ENCODE measurements around the gene RAB29.
"Not testable (repeated sequence)": the region's sequence is repeated elsewhere in the genome, so short reads cannot be mapped to it uniquely, and the experiment has no call there.

Gene RAB29

DNA sequence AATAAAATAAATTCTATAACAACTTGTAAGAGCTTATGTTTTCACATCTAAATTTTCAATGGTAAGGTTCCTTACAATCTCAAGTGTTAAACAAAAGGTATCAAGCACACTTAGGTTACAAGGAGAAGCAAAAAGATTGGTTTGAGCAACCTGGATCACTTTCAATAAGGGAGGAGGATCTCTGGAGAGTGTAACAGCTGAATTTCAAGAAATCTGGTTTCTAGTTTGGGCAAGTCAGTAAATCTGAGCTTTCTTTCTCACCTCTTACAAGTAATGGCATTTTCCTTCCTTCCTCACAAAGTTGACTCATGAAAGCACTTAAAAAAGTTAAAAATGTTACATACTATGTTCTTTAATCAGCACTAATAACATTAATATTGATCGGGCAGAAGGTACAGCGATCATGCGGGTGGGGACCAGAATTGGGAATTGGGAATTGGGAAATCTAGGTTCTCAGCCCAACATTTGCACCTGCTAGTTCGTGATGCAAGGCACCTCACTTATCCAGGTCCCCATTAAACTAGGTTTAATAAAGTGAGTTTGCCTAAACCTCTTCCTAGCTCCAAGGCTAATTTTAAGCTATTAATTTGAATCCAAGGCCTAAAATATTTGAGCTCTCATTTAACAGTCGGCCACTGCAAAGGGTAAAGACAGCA lies 28.4 kb downstream of the RAB29 start:
- intact Hi-C loops (cut with DNase I), result no loop called here
- no peak for DNase-seq

- intact Hi-C loops (cut with DNase I), result no loop called here
- no peak for DNase-seq
Measured at GRCh38 chr1:205744403-205744802, 30.9 kb downstream of the RAB29 start.

DNA sequence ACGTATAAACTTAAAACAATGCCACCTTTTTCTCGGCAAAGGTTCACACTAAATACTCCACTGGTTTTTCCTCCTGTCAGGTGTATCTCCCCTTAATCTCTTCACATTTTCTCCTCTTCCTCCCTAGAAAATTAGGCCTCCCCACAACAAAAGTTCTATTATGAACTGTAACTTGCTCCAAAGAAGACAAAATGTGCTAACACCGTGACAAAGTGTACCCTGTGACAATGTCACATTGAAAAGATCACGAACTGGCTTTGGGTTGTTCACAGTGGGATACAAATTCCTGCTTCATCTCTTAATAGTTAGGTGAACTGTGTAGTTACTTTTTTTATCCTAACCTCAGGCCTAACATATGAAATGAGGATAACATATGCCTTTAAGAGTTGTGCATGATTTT lies 31.3 kb downstream of the RAB29 start:
- no peak for DNase-seq

DNA sequence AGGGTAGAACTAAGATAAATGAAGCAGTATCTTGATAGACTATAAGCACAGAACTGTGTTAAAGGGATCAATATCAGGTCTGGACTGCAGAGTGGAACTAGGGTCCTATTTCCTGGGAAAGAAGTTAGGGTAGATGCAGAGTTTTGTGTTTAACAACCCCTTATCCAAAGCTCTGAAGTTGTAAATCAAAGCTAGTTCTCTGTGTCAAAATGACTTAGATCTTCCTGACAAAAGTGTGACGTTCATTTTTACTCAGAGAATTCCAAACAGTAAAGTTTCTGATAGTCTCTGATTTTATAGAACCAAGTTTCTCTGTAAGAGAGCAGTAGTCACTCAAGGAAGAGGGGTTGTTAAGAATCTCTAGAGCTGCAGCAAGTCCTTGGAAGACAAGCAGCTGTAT lies 33.6 kb downstream of the RAB29 start:
- no peak for DNase-seq
- intact Hi-C loops (cut with DNase I), result no loop called here

More for the DNA sequence above, 31.3 kb downstream of the RAB29 start:
- intact Hi-C loops (cut with DNase I), result no loop called here

DNA sequence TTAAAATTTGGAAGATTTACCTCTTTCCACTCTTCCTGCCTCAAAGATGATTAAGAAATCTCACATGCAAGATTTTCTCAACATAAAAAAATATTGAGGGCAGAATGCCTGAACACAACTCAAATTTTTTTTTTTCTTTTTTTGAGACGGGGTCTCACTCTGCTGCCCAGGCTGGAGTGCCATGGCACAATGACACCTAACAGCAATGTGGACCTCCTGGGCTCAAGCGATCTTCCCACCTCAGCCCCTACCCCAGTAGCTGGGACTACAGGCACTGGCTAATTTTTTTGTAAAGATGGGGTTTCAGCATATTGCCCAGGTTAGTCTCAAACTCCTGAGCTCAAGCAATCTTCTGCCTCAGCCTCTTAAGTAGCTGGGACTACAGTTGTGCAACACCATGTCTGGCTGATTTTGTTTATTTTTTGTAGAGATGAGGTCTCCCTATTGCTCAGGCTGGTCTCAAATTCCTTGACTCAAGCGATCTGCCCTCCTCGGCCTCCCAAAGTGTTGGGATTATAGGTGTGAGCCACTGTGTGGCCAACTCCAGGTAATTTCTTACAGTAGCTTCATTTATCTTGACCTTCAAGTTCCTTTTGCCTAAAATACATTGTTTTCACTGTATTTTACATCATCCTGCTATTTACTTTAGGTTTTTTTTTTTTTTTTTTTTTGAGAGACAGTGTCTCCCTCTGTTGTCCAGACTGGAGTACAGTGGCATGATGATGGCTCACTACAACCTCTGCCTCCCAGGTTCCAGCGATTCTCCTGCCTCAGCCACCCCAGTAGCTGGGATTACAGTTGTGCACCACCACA lies 35.7 kb downstream of the RAB29 start:
- intact Hi-C loops (cut with DNase I), result no loop called here

DNA sequence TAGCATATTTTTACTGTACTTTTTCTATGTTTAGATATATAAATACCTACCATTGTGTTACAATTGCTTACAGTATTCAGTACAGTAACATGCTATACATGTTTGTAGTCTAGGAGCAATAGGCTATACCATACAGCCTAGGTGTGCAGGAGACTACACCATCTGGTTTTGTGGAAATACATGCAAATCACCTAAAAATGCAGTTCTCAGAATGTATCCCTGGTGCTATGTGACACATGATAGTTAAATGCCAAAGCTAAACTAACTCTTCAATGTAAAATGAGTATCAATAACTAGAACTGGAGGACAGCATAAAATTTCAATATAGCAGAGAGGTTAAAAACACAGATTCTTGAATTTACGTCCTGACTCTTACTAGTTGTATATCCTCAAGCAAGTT lies 40.1 kb downstream of the RAB29 start:
- no peak for DNase-seq
- intact Hi-C loops (cut with DNase I), result no loop called here

More for the DNA sequence above, 35.7 kb downstream of the RAB29 start:
- DNase-seq, result no peak

DNA sequence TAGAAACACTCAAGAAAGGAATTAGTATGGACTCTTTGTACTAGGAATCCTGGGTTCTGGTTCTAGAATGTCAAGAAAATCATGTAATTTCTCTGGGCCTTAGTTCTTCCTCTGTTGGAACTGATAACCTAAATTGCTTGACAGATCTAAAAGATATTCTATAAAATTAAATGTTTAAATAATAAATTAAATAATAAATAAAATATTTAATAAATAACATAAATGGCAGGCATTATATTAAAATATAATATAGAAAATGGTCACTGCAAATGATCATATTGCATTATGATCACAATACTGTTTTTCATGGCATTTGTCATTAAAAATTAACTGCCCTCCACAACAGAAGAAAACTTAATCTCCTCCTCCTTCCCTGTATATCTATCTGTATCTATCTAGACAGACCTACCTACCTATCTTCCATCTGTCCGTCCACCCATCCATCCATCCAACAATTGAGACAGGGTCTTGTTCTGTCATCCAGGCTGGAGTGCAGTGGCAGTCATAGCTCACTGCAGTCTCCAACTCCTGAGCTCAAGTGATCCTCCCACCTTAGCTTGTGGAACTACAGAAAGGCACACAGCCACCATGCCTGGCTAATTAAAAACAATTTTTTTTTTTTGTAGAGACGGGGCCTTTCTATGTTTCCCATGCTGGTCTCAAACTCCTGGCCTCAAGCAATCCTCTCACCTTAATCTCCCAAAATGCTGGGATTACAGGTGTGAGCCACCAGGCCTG lies 41.7 kb downstream of the RAB29 start:
- intact Hi-C loops (cut with DNase I), result no loop called here
- no peak for DNase-seq

DNA sequence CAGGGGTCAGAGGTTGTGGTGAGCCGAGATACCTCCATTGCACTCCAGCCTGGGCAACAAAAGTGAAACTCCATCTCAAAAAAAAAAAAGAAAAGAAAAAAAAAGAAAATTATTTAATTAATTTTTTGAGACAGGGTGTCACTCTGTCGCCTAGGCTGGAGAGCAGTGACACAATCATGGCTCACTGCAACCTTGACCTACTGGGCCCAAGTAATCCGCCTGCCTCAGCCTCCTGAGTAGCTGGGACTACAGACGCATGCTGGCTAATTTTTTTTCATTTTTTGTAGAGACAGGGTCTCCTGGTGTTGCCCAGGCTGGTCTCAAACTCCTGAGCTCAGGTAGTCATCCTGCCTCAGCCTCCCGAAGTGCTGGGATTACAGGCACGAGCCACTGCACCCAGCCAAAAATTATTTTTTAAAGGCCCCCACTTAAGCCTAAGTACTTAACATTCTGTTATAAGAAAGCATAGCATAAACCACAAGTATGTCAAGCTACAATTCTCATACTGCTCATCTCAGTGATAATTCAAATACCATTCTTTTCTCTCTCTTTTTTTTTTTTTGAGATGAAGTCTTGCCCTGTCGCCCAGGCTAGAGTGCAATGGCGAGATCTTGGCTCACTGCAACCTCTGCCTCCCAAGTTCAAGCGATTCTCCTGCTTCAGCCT lies 45.2 kb downstream of the RAB29 start:
- intact Hi-C loops (cut with DNase I), result no loop called here

GRCh38 chr1:205726619-205727125 lies 48.6 kb downstream of the RAB29 start:
- DNase-seq, result no peak
- intact Hi-C loops (cut with DNase I), result no loop called here

More for the DNA sequence above, 45.2 kb downstream of the RAB29 start:
- DNase-seq, result no peak

GRCh38 chr1:205725514-205725913 lies 49.8 kb downstream of the RAB29 start:
- DNase-seq, result no peak
- intact Hi-C loops (cut with DNase I), result no loop called here

- DNase-seq; intact Hi-C loops (cut with DNase I): not testable (repeated sequence)
Measured at GRCh38 chr1:205720740-205721139, 54.5 kb downstream of the RAB29 start.

DNA sequence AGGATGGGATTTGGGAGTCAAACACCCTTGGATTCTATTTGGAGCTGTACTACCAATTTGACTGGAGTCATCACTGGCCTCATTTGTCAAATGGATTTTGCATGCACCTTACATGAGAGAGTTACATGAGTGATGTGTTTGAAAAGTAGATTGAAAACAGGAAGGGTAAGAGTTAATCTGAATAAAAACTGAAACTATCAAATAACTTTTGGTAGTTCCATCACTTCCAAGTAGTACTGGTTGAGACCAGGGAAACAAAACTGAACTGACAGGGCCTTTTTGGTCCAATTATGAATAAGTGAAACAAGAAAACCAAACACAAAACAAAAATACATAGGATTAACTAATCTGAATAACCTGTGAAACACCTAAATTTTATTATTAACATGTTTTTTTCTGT lies 55.5 kb downstream of the RAB29 start:
- no peak for DNase-seq
- intact Hi-C loops (cut with DNase I), result no loop called here

- DNase-seq, result no peak
- intact Hi-C loops (cut with DNase I), result no loop called here
Measured at GRCh38 chr1:205719015-205719414, 56.3 kb downstream of the RAB29 start.
